Uterus (tissue), 2 donors: ENCODE measurements around the gene PLXNA3.

Source experiments
- POLR2A ChIP-seq, 2 donors: fragments of 450-650 bp; IDR thresholded peaks; one replicate each; pipeline ENCODE4 v1.6.1; 2016; ENCODE audit warnings: antibody characterized with exemption in 2 of 2, mild to moderate bottlenecking in 1 of 2, moderate library complexity in 1 of 2
- TF ChIP-seq, protein P1 (sequence below), 4 experiments: fragments of 200-600 bp in 2 of 4; fragments of 450-650 bp in 2 of 4; sonication (generic) in 2 of 4; IDR thresholded peaks; one replicate each; pipeline ENCODE4 v1.5.1; 2016 to 2019; ENCODE audit warnings: antibody characterized with exemption in 4 of 4, mild to moderate bottlenecking in 2 of 4, moderate library complexity in 1 of 4

- TF ChIP-seq, protein P1, sequence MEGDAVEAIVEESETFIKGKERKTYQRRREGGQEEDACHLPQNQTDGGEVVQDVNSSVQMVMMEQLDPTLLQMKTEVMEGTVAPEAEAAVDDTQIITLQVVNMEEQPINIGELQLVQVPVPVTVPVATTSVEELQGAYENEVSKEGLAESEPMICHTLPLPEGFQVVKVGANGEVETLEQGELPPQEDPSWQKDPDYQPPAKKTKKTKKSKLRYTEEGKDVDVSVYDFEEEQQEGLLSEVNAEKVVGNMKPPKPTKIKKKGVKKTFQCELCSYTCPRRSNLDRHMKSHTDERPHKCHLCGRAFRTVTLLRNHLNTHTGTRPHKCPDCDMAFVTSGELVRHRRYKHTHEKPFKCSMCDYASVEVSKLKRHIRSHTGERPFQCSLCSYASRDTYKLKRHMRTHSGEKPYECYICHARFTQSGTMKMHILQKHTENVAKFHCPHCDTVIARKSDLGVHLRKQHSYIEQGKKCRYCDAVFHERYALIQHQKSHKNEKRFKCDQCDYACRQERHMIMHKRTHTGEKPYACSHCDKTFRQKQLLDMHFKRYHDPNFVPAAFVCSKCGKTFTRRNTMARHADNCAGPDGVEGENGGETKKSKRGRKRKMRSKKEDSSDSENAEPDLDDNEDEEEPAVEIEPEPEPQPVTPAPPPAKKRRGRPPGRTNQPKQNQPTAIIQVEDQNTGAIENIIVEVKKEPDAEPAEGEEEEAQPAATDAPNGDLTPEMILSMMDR (IDR thresholded peaks at IDR 0.05) = no peak
- no peak for TF ChIP-seq POLR2A (IDR thresholded peaks at IDR 0.05)
Measured at GRCh38 chrX:154516656-154517100, 58.6 kb downstream of the PLXNA3 start.
